Liver (tissue), 9 donors: Measurements from ENCODE around the gene KDM7A. TPM values are rescaled to one million over a fixed set of nuclear protein-coding genes. Genes with fewer than 3 reads are reported as not detected.

Source experiments
- DNase-seq: peaks from one replicate; pipeline ENCODE4 v3.0.0-alpha.2; 2017; ENCODE audit warnings: low spot score
- H3K27ac ChIP-seq, 2 donors: one replicate each; pipeline ENCODE4 v1.7.0; 2013; ENCODE audit warnings: inconsistent platforms in 2 of 2, low read length in 2 of 2, control low read depth in 1 of 2, low read depth in 1 of 2, mild to moderate bottlenecking in 1 of 2
- H3K27me3 ChIP-seq, 4 donors: one replicate each; pipeline versions ENCODE4 v1.6.1 to v1.7.0; 2013; ENCODE audit warnings: low read length in 3 of 4, inconsistent platforms in 1 of 4, mild to moderate bottlenecking in 1 of 4, moderate library complexity in 1 of 4; ENCODE audit not compliant: control insufficient read depth in 4 of 4, insufficient read depth in 4 of 4
- H3K36me3 ChIP-seq, 4 donors: one replicate each; pipeline versions ENCODE4 v1.6.1 to v1.7.0; 2013; ENCODE audit warnings: low read length in 3 of 4, mild to moderate bottlenecking in 3 of 4, low read depth in 1 of 4, moderate library complexity in 1 of 4; ENCODE audit not compliant: control insufficient read depth in 4 of 4, insufficient read depth in 3 of 4
- H3K4me1 ChIP-seq, 4 donors: one replicate each; pipeline versions ENCODE4 v1.6.1 to v1.7.0; 2013; ENCODE audit warnings: low read length in 3 of 4, mild to moderate bottlenecking in 3 of 4, moderate library complexity in 1 of 4; ENCODE audit not compliant: control insufficient read depth in 4 of 4, insufficient read depth in 4 of 4
- H3K4me3 ChIP-seq, 3 donors: one replicate each; pipeline versions ENCODE4 v1.6.1 to v1.7.0; 2013; ENCODE audit warnings: low read length in 3 of 3, control low read depth in 1 of 3, low read depth in 1 of 3, mild to moderate bottlenecking in 1 of 3
- H3K9ac ChIP-seq, 2 donors: one replicate each; pipeline ENCODE4 v1.7.0; 2013; ENCODE audit warnings: low read length in 2 of 2, mild to moderate bottlenecking in 2 of 2, moderate library complexity in 2 of 2, control low read depth in 1 of 2, low read depth in 1 of 2
- H3K9me3 ChIP-seq, 4 donors: one replicate each; pipeline versions ENCODE4 v1.6.1 to v1.7.0; 2013; ENCODE audit warnings: low read length in 3 of 4; ENCODE audit not compliant: control insufficient read depth in 4 of 4
- EGR1 ChIP-seq, 2 donors: IDR thresholded peaks; 2 replicates each; pipeline ENCODE4 v1.6.1; 2016 to 2018; ENCODE audit warnings: antibody characterized with exemption in 2 of 2, low read depth in 2 of 2
- FOXA1 ChIP-seq: IDR thresholded peaks from 2 replicates; pipeline ENCODE4 v1.6.1; 2016; ENCODE audit warnings: antibody characterized with exemption
- FOXA2 ChIP-seq: IDR thresholded peaks from 2 replicates; pipeline ENCODE4 v1.6.1; 2016; ENCODE audit warnings: antibody characterized with exemption
- GABPA ChIP-seq, 2 donors: IDR thresholded peaks in 1 of 2; conservative IDR thresholded peaks in 1 of 2; 2 replicates each; pipeline ENCODE4 v1.6.1; 2016; ENCODE audit warnings: antibody characterized with exemption in 2 of 2, mild to moderate bottlenecking in 1 of 2, moderate library complexity in 1 of 2
- HNF4A ChIP-seq, 2 donors: conservative IDR thresholded peaks; 2 replicates each; pipeline ENCODE4 v1.6.1; 2016; ENCODE audit warnings: antibody characterized with exemption in 2 of 2, mild to moderate bottlenecking in 2 of 2
- JUND ChIP-seq, 2 donors: IDR thresholded peaks; 2 replicates each; pipeline ENCODE4 v1.6.1; 2016; ENCODE audit warnings: antibody characterized with exemption in 2 of 2
- NR2F2 ChIP-seq: IDR thresholded peaks from 2 replicates; pipeline ENCODE4 v1.6.1; 2016; ENCODE audit warnings: antibody characterized with exemption
- RAD21 ChIP-seq, 2 donors: IDR thresholded peaks; 2 replicates each; pipeline ENCODE4 v1.6.1; 2016; ENCODE audit warnings: antibody characterized with exemption in 2 of 2, mild to moderate bottlenecking in 2 of 2
- RXRA ChIP-seq, 2 donors: IDR thresholded peaks; 2 replicates each; pipeline ENCODE4 v1.6.1; 2017 to 2018; ENCODE audit warnings: antibody characterized with exemption in 2 of 2, mild to moderate bottlenecking in 1 of 2
- SP1 ChIP-seq: IDR thresholded peaks from 2 replicates; pipeline ENCODE4 v1.6.1; 2018; ENCODE audit warnings: antibody characterized with exemption, mild to moderate bottlenecking
- TAF1 ChIP-seq: conservative IDR thresholded peaks from 2 replicates; pipeline ENCODE4 v1.6.1; 2016; ENCODE audit warnings: antibody characterized with exemption, mild to moderate bottlenecking
- YY1 ChIP-seq: IDR thresholded peaks from 2 replicates; pipeline ENCODE4 v1.6.1; 2016; ENCODE audit warnings: antibody characterized with exemption, mild to moderate bottlenecking
- WGBS: extraction: QIAGEN DNeasy Blood & Tissue Kit; methylation state at CpG from one replicate; pipeline ENCODE4 v1.1.7; 2013; 5-methylcytosine and 5-hydroxymethylcytosine counted together
- polyA plus RNA-seq, 2 donors: library from polyadenylated mRNA; stranded (reverse) in 1 of 2; unstranded in 1 of 2; fragments of 200-250 nt in 1 of 2; fragments of >200 nt in 1 of 2; fragmentation: Nextera tagmentation in 1 of 2; extraction: Ambion mirVana in 1 of 2; gene quantifications; one replicate each; pipeline versions ENCODE4 v1.2.1 to v1.2.3, GENCODE V29; 2013 to 2015
- total RNA-seq, 2 donors: library from RNA; depleted of rRNA; stranded (reverse); fragments of >200 nt; gene quantifications; one replicate each; pipeline ENCODE4 v1.2.3, GENCODE V29; 2014
- TF ChIP-seq, protein P1 (sequence below): IDR thresholded peaks from 2 replicates; pipeline ENCODE4 v1.6.1; 2016; ENCODE audit warnings: antibody characterized with exemption
- TF ChIP-seq, protein P2 (sequence below): IDR thresholded peaks from 2 replicates; pipeline ENCODE4 v1.6.1; 2016; ENCODE audit warnings: antibody characterized with exemption
- TF ChIP-seq, protein P3 (sequence below): IDR thresholded peaks from 2 replicates; pipeline ENCODE4 v1.6.1; 2016; ENCODE audit warnings: antibody characterized with exemption, mild to moderate bottlenecking
- TF ChIP-seq, protein P4 (sequence below): fragments of 150-350 bp; IDR thresholded peaks from 2 replicates; pipeline ENCODE4 v1.5.1; 2017; ENCODE audit warnings: improper control_type of control experiment, low read depth, low read length; ENCODE audit not compliant: missing input control
- TF ChIP-seq, protein P5 (sequence below): IDR thresholded peaks from 2 replicates; pipeline ENCODE4 v1.6.1; 2016; ENCODE audit warnings: antibody characterized with exemption
- donor health status: healthy.
- donor health status: healthy.
- donor health status: healthy.
- donor health status: healthy.
- donor health status: healthy.

KDM7A gene
- total and polyA plus RNA-seq, 4 donors = 1.9 to 27.5 (median 9.9) TPM

DNA sequence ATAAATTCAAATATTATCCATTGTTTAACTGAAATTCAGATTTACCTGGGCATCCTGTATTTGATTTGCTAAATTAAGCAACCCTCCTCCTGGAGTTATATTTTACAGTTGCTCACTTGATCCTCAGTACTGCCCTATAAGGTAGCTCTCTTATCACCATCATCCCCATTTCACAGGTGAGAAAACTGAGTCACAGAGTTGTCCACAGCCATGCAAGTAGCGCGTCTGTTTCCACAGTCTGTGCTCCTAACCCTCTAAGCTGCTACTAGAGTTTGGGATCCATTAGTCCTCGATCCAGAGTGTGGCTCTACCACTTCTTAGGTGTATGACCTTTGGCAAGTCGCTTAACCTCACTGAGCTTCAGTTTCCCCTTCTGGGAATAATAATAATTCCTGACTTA, 34.9 kb upstream of the KDM7A start:
- H3K36me3 ChIP-seq = no peaks in the 10 kb centered on the region
- H3K9me3 ChIP-seq = peaks cover 0 to 3% (median under 1%) of the 10 kb centered on the region in 4 donors
- WGBS = 97% methylated on average over 4 of the region's 4 CpGs
- H3K27me3 ChIP-seq = no peaks in the 10 kb centered on the region
- no peak for DNase-seq
- H3K4me3 ChIP-seq = no peak overlapping the region
- H3K4me1 ChIP-seq = peaks cover 0 to 6% (median 0%) of the 10 kb centered on the region in 4 donors
- H3K9ac ChIP-seq = no peak overlapping the region
- no peak for TF ChIP-seq FOXA1
- TF ChIP-seq, protein P1, sequence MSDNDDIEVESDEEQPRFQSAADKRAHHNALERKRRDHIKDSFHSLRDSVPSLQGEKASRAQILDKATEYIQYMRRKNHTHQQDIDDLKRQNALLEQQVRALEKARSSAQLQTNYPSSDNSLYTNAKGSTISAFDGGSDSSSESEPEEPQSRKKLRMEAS = no peak
- TF ChIP-seq, protein P2, sequence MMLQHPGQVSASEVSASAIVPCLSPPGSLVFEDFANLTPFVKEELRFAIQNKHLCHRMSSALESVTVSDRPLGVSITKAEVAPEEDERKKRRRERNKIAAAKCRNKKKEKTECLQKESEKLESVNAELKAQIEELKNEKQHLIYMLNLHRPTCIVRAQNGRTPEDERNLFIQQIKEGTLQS = no peak
- TF ChIP-seq HNF4A (conservative IDR thresholded peaks at IDR 0.05) = no peak
- no peak for TF ChIP-seq RAD21 (IDR thresholded peaks at IDR 0.05)
- no peak for TF ChIP-seq EGR1 (IDR thresholded peaks at IDR 0.05; ENCODE audit: low read depth in 2 of 2)
- TF ChIP-seq, protein P3, sequence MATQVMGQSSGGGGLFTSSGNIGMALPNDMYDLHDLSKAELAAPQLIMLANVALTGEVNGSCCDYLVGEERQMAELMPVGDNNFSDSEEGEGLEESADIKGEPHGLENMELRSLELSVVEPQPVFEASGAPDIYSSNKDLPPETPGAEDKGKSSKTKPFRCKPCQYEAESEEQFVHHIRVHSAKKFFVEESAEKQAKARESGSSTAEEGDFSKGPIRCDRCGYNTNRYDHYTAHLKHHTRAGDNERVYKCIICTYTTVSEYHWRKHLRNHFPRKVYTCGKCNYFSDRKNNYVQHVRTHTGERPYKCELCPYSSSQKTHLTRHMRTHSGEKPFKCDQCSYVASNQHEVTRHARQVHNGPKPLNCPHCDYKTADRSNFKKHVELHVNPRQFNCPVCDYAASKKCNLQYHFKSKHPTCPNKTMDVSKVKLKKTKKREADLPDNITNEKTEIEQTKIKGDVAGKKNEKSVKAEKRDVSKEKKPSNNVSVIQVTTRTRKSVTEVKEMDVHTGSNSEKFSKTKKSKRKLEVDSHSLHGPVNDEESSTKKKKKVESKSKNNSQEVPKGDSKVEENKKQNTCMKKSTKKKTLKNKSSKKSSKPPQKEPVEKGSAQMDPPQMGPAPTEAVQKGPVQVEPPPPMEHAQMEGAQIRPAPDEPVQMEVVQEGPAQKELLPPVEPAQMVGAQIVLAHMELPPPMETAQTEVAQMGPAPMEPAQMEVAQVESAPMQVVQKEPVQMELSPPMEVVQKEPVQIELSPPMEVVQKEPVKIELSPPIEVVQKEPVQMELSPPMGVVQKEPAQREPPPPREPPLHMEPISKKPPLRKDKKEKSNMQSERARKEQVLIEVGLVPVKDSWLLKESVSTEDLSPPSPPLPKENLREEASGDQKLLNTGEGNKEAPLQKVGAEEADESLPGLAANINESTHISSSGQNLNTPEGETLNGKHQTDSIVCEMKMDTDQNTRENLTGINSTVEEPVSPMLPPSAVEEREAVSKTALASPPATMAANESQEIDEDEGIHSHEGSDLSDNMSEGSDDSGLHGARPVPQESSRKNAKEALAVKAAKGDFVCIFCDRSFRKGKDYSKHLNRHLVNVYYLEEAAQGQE = no peak
- no peak for TF ChIP-seq SP1
- TF ChIP-seq, protein P4, sequence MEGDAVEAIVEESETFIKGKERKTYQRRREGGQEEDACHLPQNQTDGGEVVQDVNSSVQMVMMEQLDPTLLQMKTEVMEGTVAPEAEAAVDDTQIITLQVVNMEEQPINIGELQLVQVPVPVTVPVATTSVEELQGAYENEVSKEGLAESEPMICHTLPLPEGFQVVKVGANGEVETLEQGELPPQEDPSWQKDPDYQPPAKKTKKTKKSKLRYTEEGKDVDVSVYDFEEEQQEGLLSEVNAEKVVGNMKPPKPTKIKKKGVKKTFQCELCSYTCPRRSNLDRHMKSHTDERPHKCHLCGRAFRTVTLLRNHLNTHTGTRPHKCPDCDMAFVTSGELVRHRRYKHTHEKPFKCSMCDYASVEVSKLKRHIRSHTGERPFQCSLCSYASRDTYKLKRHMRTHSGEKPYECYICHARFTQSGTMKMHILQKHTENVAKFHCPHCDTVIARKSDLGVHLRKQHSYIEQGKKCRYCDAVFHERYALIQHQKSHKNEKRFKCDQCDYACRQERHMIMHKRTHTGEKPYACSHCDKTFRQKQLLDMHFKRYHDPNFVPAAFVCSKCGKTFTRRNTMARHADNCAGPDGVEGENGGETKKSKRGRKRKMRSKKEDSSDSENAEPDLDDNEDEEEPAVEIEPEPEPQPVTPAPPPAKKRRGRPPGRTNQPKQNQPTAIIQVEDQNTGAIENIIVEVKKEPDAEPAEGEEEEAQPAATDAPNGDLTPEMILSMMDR = no peak
- TF ChIP-seq TAF1 = no peak
- TF ChIP-seq NR2F2 = no peak
- no peak for TF ChIP-seq JUND (IDR thresholded peaks at IDR 0.05)
- TF ChIP-seq FOXA2 = no peak
- TF ChIP-seq, protein P5, sequence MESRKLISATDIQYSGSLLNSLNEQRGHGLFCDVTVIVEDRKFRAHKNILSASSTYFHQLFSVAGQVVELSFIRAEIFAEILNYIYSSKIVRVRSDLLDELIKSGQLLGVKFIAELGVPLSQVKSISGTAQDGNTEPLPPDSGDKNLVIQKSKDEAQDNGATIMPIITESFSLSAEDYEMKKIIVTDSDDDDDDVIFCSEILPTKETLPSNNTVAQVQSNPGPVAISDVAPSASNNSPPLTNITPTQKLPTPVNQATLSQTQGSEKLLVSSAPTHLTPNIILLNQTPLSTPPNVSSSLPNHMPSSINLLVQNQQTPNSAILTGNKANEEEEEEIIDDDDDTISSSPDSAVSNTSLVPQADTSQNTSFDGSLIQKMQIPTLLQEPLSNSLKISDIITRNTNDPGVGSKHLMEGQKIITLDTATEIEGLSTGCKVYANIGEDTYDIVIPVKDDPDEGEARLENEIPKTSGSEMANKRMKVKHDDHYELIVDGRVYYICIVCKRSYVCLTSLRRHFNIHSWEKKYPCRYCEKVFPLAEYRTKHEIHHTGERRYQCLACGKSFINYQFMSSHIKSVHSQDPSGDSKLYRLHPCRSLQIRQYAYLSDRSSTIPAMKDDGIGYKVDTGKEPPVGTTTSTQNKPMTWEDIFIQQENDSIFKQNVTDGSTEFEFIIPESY = no peak
- TF ChIP-seq YY1 = no peak
- no peak for TF ChIP-seq RXRA (IDR thresholded peaks at IDR 0.05)
- TF ChIP-seq GABPA (IDR thresholded peaks at IDR 0.05 in 1 of 2, conservative IDR thresholded peaks at IDR 0.05 in 1 of 2) = no peak
- no peak overlapping the region for H3K27ac ChIP-seq
